Fibroblast of the aortic adventitia (primary cell): ENCODE results near the gene ZNF652. TPM values are rescaled to one million over a fixed set of nuclear protein-coding genes. Genes with fewer than 3 reads are reported as not detected.

Experiments used
- DNase-seq: peaks from one replicate; pipeline ENCODE4 v3.0.0-alpha.2; 2010; ENCODE audit warnings: low read depth
- H3K4me3 ChIP-seq: 2 replicates; pipeline ENCODE4 v1.5.1; 2011; ENCODE audit warnings: low read depth, mild to moderate bottlenecking, control low read depth, low read length, moderate library complexity
- CTCF ChIP-seq: IDR thresholded peaks from 2 replicates; pipeline ENCODE4 v1.5.1; 2011; ENCODE audit warnings: mild to moderate bottlenecking, low read length, control low read depth, inconsistent platforms; ENCODE audit not compliant: insufficient read depth
- total RNA-seq: library from RNA; depleted of rRNA; stranded (reverse); fragments of >200 nt; gene quantifications from 2 replicates; pipeline ENCODE4 v1.2.3, GENCODE V29; 2012; ENCODE audit warnings: low replicate concordance

Gene ZNF652
- total RNA-seq, 1 donor = 25.6 TPM

- DNase-seq = no peak
- H3K4me3 ChIP-seq = no peak overlapping the region
- TF ChIP-seq CTCF = no peak
Measured at GRCh38 chr17:49258394-49258793, 103.7 kb downstream of the ZNF652 start.

DNA sequence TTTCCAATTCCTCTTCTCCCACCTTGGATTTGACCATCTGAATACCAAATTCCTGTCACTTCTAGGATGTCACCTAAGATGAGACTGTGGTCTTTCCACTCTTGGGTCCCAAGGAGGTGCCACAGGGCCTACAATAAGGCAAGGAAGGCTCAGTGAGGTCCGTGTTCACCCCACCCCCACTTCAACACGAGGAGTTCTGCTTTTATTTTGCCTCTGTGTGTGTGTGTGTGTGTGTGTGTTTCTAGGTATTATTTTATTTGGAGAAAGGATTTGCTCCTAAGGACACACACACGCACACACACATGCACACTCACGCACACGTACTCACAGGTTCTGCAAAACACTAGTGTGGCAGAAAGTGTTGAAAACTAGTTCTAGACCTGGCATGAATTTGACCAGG, 106.9 kb downstream of the ZNF652 start:
- TF ChIP-seq CTCF = no peak
- no peak for DNase-seq

GRCh38 chr17:49254066-49254465, 108.0 kb downstream of the ZNF652 start:
- no peak overlapping the region for H3K4me3 ChIP-seq
- no peak for TF ChIP-seq CTCF
- DNase-seq = no peak

More for the DNA sequence above, 106.9 kb downstream of the ZNF652 start:
- H3K4me3 ChIP-seq = no peak overlapping the region

DNA sequence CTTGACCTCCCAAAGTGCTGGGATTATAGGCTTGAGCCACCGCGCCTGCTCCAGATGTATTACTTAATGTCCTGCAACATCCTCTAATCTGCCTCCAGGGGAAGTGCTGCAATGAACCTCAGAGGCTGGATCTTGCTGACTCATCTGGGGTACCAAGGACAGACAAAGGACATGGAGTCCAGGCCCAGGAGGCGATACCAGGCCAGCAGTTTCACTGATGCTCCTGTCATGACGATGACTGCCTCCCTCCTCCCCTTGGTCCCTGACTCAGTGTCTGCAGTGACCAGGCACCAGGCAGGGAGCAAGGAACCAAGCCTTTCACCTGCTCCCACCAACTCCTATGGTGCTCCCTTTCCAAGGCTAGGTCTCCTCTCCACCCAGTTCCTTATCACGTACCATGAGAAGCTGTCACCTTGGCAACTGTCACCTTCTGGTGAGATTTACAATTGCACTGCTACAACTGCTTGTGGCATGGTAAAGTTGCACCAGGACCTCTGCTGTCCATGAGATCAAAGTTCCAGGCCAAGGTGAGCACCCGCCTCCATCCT, 109.8 kb downstream of the ZNF652 start:
- peak; percentile 18 for DNase-seq
- H3K4me3 ChIP-seq = no peak overlapping the region
- no peak for TF ChIP-seq CTCF

DNA sequence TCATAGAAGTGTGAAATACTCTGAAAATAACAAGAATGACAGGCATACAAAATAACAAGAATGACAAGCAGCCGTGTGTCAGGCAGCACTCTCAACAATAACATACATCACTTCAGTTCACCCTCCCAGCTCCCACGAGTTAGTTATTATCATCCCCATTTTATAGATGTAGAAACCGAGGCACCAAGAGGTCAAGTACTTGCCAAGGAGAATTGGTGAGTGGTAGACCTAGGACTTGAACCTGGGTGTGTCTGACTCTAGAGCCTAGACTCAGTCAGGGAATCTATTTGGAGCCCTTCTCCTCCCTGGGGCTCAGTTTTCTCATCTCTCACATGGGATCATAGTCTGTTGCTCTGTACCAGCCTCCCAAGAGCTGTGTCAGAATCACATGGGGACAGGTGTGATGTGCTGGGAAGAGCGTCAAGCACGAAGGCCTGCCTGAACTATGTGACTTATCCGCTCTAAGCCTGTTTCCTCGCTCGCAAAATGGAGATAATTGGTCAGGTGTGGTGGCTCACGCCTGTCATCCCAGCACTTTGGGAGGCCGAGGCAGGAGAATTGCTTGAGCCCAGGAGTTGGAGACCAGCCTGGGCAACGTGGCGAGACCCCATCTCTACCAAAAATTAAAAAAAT, 112.0 kb downstream of the ZNF652 start:
- no peak for DNase-seq
- no peak for TF ChIP-seq CTCF
- no peak overlapping the region for H3K4me3 ChIP-seq

DNA sequence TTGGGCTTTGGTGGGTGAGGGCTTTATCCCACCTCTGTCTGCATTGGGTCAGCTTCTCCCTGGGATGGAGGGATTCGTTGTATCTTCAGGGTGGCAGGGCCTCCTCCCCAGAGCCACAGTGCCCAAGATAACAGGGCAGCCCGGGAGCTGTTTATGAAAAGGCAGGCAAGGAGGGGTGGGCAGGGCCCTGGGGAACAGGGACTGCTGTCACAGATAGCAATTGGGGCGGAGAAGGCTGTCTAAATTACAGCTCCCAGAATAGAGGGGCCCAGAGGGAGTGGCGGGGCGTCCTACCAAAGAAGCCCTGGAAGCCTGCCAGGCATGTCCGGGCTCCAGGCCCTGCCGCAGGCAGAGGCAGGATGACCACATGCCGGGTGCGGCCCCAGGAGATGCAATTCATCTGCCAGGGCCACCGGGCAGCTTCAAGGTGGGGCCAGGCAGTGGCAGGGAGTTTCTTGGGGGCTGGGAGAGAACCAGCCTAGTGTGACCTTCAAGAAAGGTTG, 112.7 kb downstream of the ZNF652 start:
- no peak for TF ChIP-seq CTCF
- H3K4me3 ChIP-seq = no peak overlapping the region
- DNase-seq = peak; percentile 59

DNA sequence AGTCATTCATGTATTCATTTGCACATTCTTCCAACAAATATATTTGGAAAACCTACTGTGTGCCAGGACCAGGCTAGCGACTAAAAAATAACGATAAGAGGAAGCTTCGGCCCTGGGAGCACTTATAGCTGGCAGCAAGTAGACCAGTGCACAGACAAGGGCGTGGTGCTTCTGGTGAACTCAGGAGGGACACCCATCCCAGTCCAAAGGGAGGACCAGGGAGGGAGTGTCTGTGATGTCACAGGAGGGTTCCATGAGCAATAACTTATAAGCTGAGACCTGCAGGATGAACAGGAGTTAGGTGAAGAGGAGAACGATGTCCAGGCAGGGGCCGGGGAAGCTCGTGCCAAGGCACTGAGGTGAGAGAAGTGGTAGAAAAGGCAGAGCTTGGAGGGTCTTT, 114.1 kb downstream of the ZNF652 start:
- no peak for TF ChIP-seq CTCF
- no peak overlapping the region for H3K4me3 ChIP-seq
- no peak for DNase-seq
